GM19193 (cell line): ENCODE data around the gene XDH.

Experiments
- POLR2A ChIP-seq: IDR thresholded peaks from 4 replicates; pipeline ENCODE4 v1.6.1; 2011; ENCODE audit not compliant: insufficient read depth, insufficient read length; ENCODE audit errors: extremely low read depth

Gene XDH

GRCh38 chr2:31414601-31415241 lies at the start of gene XDH:
Gene XDH, minus strand, starts transcription at chr2:31414742. Its CDS starts 76 bp downstream, at chr2:31414666.
- no peak for TF ChIP-seq POLR2A

- TF ChIP-seq POLR2A = no peak
These were observed 43.1 kb upstream of the XDH start for GRCh38 chr2:31457651-31458050.

- no peak for TF ChIP-seq POLR2A
These were observed 32.3 kb upstream of the XDH start for GRCh38 chr2:31446848-31447247.

GRCh38 chr2:31442376-31442775 lies 27.8 kb upstream of the XDH start:
- no peak for TF ChIP-seq POLR2A

GRCh38 chr2:31440764-31441163 lies 26.2 kb upstream of the XDH start:
- no peak for TF ChIP-seq POLR2A

- no peak for TF ChIP-seq POLR2A
These were observed 20.4 kb upstream of the XDH start for GRCh38 chr2:31434911-31435310.

GRCh38 chr2:31433541-31433940 lies 19.0 kb upstream of the XDH start:
- TF ChIP-seq POLR2A = no peak

GRCh38 chr2:31430439-31431165 lies 16.1 kb upstream of the XDH start:
- no peak for TF ChIP-seq POLR2A

- TF ChIP-seq POLR2A = no peak
These were observed 15.4 kb upstream of the XDH start for GRCh38 chr2:31429759-31430438.

- TF ChIP-seq POLR2A = no peak
These were observed 14.5 kb upstream of the XDH start for GRCh38 chr2:31429040-31429439.

GRCh38 chr2:31428001-31428418 lies 13.5 kb upstream of the XDH start:
- no peak for TF ChIP-seq POLR2A

- TF ChIP-seq POLR2A = no peak
These were observed 11.6 kb upstream of the XDH start for GRCh38 chr2:31426096-31426495.

- TF ChIP-seq POLR2A = no peak
These were observed 7.1 kb upstream of the XDH start for GRCh38 chr2:31421634-31422033.

GRCh38 chr2:31420936-31421335 lies 6.4 kb upstream of the XDH start:
- no peak for TF ChIP-seq POLR2A

GRCh38 chr2:31419386-31419785 lies 4.8 kb upstream of the XDH start:
- no peak for TF ChIP-seq POLR2A

- TF ChIP-seq POLR2A = no peak
These were observed 879 bp upstream of the XDH start for GRCh38 chr2:31415421-31415820.
